Measurements from ENCODE around the gene PCGF3.

Gene PCGF3

DNA sequence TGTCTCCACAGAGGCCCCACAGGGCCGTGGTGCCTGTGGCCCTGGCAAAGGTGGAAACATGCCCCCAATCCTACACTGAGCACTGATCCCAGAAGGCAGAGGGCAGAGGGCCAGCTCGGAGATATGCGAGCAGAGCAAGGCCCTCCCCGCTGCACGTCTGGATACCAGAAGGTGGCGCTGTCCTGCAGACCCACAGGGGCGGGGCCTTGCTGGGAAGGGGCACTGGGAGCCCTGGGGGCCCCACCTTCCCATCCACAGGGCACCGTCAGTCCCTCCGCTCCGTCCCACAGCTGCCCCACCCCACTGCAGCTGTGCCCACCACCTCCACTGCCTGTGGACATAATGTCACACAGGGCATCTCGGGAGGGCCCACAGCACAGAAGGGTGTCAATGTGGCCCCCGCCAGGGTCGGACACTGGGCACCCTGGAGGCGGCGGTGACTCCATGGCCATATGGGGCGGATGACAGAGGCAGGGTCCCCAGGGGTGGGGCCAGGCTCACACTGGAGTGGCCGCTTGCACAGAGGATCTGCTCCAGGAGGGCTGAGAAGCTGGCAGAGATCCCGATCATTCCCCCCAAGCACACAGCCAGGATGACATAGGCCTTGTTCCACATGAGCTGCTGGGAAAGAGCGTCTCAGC, 21.5 kb upstream of the PCGF3 start:
- TF ChIP-seq, protein P1, sequence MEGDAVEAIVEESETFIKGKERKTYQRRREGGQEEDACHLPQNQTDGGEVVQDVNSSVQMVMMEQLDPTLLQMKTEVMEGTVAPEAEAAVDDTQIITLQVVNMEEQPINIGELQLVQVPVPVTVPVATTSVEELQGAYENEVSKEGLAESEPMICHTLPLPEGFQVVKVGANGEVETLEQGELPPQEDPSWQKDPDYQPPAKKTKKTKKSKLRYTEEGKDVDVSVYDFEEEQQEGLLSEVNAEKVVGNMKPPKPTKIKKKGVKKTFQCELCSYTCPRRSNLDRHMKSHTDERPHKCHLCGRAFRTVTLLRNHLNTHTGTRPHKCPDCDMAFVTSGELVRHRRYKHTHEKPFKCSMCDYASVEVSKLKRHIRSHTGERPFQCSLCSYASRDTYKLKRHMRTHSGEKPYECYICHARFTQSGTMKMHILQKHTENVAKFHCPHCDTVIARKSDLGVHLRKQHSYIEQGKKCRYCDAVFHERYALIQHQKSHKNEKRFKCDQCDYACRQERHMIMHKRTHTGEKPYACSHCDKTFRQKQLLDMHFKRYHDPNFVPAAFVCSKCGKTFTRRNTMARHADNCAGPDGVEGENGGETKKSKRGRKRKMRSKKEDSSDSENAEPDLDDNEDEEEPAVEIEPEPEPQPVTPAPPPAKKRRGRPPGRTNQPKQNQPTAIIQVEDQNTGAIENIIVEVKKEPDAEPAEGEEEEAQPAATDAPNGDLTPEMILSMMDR (IDR thresholded peaks at IDR 0.05): peak; percentile 72

DNA sequence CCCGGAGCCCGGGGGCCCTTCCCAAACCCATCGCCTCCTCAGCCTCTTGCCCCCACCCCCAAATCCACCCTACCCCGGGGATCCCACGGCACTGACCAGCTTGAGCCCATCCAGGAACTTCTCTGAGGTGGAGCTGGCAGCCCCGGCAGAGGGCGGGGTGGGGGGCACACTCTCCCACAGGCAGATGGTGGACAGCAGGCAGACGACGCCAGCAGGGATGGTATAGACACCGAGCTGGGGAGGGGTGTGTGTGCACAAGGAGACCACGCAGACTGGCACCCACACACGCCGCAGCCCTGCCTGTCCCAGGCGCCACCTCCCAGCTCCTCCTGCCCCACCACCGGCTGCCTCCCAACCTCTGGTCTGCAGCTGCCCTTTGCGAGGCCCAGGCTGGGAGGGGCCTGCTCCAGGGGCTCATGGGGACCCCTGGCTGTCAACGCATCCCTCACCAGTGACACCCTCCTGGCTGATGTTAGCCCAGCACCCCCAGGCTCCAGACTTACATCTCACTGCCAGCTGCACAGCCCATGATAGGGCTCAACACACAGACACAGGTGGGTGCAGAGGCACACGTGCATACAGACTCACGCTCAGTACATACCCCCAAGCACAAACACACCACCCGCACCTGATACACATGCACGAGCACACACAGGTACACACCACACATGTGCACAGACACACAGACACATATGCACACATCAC, 20.9 kb upstream of the PCGF3 start:
- TF ChIP-seq, protein P1 (IDR thresholded peaks at IDR 0.05): no peak

DNA sequence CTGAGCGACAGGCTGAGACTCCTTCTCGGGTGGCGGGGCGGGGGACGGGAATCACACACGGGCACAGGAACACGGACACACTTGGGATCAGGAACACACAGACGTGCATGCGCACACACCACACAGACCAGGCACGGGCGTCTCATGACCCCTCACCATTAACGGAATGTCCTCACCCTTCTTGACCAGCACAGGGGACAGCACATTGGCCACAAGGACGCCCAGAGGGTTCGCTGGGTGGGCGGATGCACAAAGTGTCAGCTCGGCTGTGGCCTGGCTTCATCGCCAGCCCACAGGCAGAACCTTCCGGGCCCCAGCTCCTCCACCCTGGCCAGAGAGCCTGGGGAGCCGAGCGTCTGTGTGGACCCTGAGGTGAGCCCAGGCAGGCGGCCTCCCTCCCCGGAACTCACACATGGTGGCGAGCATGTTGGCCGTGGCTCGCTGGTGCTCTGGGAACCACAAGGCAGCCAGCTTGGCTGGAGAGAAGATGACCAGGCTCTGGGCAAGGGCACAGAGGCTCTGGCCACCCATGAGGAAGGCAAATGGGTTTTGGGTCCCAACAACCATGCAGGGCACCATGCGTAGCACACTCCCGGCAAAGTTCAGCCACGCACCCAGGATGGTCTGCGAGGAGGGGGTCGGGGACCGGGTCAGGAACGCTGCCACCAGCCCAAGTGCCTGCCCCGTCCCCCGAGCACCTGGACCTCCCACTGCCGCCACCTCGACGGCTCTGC, 19.8 kb upstream of the PCGF3 start:
- TF ChIP-seq, protein P1 (IDR thresholded peaks at IDR 0.05): no peak

DNA sequence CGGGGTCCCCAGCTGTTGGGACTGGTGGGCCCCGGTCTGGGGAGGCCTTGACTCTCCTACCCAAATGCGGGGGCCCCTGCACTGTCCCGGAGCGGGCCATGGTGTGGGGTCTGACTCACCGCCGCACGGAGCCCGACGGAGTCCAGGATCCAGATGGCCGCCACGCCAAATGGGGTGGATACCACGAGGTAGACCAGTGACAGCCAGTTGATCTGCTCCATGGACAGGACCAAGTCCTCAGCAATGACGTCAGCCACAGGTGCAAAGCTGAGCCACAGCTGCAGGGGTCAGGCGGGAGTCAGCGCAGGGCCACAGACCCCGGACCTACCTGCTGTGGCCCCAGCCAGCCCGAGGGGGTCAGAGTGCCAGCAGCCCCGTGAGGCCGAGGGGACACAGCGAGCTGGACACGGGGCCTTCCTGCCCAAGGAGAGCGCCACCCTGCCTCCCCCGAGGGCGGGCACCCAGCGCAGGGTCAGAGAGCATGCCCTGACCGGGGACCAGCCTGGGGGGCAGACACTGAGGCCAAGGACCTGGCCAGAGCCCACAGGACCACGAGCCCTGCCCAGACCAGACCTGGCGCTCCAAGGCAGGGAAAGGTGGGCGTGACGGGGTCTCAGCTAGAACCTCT, 19.1 kb upstream of the PCGF3 start:
- TF ChIP-seq, protein P1 (IDR thresholded peaks at IDR 0.05): no peak

DNA sequence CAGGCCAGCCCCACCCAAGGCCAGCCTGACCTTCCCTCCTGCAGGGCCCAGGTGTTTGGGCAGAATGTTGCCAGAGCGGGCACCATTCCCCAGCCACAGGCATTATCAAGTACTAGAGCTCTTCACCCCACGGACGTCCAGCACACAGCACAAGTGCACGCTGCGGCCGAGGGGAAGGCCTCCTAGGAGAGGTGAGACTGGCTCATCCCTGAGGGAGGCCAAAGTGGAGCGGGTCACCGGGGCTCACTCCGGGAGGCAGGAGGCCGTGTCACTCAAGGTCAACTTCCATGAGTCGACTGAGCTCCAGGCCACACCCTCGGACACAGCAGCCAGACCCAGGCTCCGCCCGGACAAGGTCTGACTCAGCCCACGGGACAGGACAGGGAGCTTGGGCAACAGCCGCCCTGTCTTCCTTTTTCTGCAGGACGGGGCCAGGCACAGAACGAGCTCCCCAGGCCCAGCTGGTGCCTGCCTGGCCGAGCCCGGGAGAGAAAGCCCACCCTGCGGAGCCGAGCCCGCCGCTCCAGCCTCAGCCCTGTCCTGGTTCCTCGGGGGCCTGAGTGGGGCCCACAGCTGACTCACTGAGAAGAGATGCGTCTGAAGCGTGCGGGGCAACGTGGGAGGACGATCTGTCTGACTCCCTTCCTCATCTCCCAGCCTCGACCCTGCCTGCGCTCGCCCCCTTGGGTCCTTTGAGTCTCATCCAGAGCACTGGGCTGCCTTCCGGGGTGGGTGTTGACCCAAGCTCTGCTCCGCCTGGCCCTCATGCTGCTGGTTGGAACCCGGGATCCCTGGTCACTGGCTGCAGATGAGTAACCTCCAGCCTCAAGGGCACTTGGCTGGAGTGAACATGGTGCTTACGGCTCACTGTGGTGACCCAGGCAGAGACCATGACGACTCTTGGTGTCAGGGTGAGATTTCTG, 18.3 kb upstream of the PCGF3 start:
- TF ChIP-seq, protein P1 (IDR thresholded peaks at IDR 0.05): no peak

GRCh38 chr4:687971-688853, 17.4 kb upstream of the PCGF3 start:
- TF ChIP-seq, protein P1 (IDR thresholded peaks at IDR 0.05): no peak

All from LNCAP (cell line).